ENCODE data around the gene SLC6A7.

SLC6A7 gene

GRCh38 chr5:150155258-150156026 lies 34.4 kb upstream of the SLC6A7 start, which contains the start of gene PDGFRB:
TSS of gene PDGFRB (minus strand) at chr5:150155845. CDS start at chr5:150137047, 18,798 bp downstream.
- peak in 1 of 3 donors; percentile 7 for DNase-seq (ENCODE audit: low read depth in 3 of 3, low spot score in 1 of 3)

- no peak for DNase-seq (ENCODE audit: low read depth in 3 of 3, low spot score in 1 of 3)
These were observed 33.9 kb upstream of the SLC6A7 start for GRCh38 chr5:150156027-150156368.

GRCh38 chr5:150156540-150156939 lies 33.3 kb upstream of the SLC6A7 start:
- no peak for DNase-seq (ENCODE audit: low read depth in 3 of 3, low spot score in 1 of 3)

- DNase-seq (ENCODE audit: low read depth in 3 of 3, low spot score in 1 of 3), result no peak
These were observed 32.7 kb upstream of the SLC6A7 start for GRCh38 chr5:150157168-150157567.

- no peak for DNase-seq (ENCODE audit: low read depth in 3 of 3, low spot score in 1 of 3)
These were observed 31.5 kb upstream of the SLC6A7 start for GRCh38 chr5:150158170-150158949.

- DNase-seq (ENCODE audit: low read depth in 3 of 3, low spot score in 1 of 3), result no peak
These were observed 30.8 kb upstream of the SLC6A7 start for GRCh38 chr5:150159031-150159430.

- no peak for DNase-seq (ENCODE audit: low read depth in 3 of 3, low spot score in 1 of 3)
These were observed 30.1 kb upstream of the SLC6A7 start for GRCh38 chr5:150159741-150160179.

GRCh38 chr5:150160448-150161081 lies 29.3 kb upstream of the SLC6A7 start:
- DNase-seq (ENCODE audit: low read depth in 3 of 3, low spot score in 1 of 3), result no peak

GRCh38 chr5:150161242-150162141 lies 28.4 kb upstream of the SLC6A7 start:
- DNase-seq (ENCODE audit: low read depth in 3 of 3, low spot score in 1 of 3), result peak in 2 of 3 donors; percentile 29 to 71

GRCh38 chr5:150162142-150162513 lies 27.7 kb upstream of the SLC6A7 start:
- DNase-seq (ENCODE audit: low read depth in 3 of 3, low spot score in 1 of 3), result no peak

- no peak for DNase-seq (ENCODE audit: low read depth in 3 of 3, low spot score in 1 of 3)
These were observed 26.8 kb upstream of the SLC6A7 start for GRCh38 chr5:150163035-150163434.

GRCh38 chr5:150163547-150164059 lies 26.3 kb upstream of the SLC6A7 start:
- no peak for DNase-seq (ENCODE audit: low read depth in 3 of 3, low spot score in 1 of 3)

- DNase-seq (ENCODE audit: low read depth in 3 of 3, low spot score in 1 of 3), result no peak
These were observed 25.5 kb upstream of the SLC6A7 start for GRCh38 chr5:150164211-150164980.

- no peak for DNase-seq (ENCODE audit: low read depth in 3 of 3, low spot score in 1 of 3)
These were observed 23.7 kb upstream of the SLC6A7 start for GRCh38 chr5:150166037-150166649.

GRCh38 chr5:150166650-150167511 lies 23.0 kb upstream of the SLC6A7 start, which contains the start of gene CDX1:
TSS of gene CDX1 (plus strand) at chr5:150166778. CDS start at chr5:150166877, 99 bp downstream.
- no peak for DNase-seq (ENCODE audit: low read depth in 3 of 3, low spot score in 1 of 3)

- no peak for DNase-seq (ENCODE audit: low read depth in 3 of 3, low spot score in 1 of 3)
These were observed 22.4 kb upstream of the SLC6A7 start for GRCh38 chr5:150167512-150167850.

- no peak for DNase-seq (ENCODE audit: low read depth in 3 of 3, low spot score in 1 of 3)
These were observed 22.0 kb upstream of the SLC6A7 start for GRCh38 chr5:150167908-150168307.

GRCh38 chr5:150168864-150169263 lies 21.0 kb upstream of the SLC6A7 start:
- DNase-seq (ENCODE audit: low read depth in 3 of 3, low spot score in 1 of 3), result no peak

GRCh38 chr5:150172145-150172544 lies 17.7 kb upstream of the SLC6A7 start:
- no peak for DNase-seq (ENCODE audit: low read depth in 3 of 3, low spot score in 1 of 3)

Measured in stimulated activated CD4-positive, alpha-beta T cell treated with anti-CD3 and anti-CD28 coated beads, TNF-alpha, amount 100 ng/mL, for 1 hour (primary cell).